ENCODE data around the gene DENND2D.

Gene DENND2D

DNA sequence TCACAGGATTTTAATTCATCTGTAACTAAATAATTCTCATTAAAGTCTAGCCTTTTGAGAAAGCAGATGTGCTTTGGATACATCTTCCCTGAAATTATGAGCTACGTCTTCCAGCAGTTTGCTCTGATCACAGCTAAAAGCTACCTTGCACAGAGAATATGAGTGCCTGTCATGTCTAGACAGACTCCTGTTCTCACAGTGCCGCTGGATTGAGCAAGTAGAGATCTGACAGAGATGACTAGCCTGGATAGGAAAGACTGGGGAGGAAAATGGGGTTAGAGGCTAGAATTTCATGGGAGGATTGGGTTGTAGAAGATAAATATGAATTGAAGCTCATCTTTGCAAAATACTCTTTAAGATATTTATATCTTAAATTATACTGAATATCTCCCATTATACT is 36.3 kb downstream of the DENND2D start:
- no peak for DNase-seq

DNA sequence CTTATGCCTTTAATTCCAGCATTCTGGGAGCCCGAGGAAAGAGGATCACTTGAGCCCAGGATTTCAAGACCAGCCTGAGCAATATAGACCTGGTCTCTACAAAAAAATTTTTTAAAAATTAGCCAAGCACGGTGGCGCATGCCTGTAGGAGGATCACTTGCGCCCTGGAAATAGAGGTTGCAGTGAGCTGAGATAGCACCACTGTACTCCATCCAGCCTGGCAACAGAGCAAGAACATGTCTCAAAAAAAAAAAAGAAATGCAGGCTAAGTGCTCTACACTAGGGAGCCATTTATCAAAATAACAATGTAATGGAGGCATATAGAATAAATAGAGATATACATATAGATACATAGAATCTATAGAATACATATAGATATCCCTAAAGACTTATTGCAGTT is 37.1 kb downstream of the DENND2D start:
- DNase-seq: no peak

DNA sequence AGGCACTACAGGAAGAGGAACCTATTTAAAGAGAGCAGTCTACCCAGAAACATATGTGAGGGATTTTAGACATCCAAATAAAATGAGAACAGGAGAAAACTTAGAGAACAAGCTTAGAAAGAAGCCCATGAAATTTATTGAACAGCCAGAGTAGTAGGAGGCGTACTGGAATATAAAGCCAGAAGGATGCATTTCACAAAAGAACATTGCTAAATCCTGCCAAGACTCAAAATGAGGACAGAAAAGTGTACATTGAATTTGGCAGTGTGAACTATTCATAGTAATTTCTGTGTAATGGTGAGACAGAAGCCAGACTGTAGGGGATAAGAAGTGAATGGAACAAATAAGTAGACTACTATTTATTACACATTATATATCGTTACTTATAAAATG is 38.0 kb downstream of the DENND2D start:
- no peak for DNase-seq

DNA sequence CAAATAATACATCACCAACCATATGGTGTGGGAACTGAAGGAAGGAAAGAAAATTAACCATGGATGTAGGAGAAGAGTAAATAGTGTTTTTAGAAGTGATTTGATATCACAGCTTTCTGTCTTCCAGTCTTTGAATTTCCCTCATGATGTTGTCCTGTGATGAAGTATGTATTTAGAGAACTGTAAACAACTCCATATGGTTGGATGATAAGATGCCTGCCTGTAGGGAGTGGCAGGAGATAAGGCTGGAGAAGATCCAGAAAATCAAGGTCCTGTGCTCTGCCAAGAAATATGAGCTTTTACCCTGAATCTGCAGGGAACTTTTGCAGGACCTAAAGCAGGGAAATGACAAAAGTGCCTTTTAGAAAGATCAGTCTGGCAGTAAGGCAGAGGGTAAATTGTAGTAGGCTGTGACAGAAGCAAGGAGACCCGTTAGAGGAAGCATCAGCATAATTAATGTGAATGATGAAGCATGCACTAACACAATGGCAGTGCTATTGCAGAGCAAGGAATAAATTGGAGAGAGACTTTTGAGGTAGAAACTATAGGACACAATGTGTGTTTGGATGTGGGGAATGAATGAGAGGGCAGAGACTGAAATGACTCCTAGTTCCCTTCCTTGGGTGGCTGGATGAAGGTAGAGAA is 38.5 kb downstream of the DENND2D start:
- no peak for DNase-seq

DNA sequence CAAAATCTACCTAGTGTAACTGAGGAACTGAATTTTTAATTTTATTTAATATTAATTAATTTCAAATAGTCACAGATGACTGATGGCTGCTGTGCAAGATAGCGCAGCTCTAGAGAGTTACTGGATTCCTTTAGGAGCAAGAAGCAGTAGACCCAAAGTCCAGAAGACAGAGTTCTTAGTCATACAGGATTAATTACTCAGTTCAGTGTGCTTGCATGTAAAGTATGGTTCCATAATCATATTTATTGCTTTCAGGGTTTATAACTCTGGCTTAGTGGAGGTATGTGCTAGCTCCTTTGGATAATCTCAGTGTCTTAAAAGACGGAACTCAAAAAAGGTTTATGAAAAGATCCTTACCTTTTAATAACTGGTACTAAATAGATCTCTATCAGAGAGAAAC is 43.0 kb downstream of the DENND2D start:
- DNase-seq: no peak

DNA sequence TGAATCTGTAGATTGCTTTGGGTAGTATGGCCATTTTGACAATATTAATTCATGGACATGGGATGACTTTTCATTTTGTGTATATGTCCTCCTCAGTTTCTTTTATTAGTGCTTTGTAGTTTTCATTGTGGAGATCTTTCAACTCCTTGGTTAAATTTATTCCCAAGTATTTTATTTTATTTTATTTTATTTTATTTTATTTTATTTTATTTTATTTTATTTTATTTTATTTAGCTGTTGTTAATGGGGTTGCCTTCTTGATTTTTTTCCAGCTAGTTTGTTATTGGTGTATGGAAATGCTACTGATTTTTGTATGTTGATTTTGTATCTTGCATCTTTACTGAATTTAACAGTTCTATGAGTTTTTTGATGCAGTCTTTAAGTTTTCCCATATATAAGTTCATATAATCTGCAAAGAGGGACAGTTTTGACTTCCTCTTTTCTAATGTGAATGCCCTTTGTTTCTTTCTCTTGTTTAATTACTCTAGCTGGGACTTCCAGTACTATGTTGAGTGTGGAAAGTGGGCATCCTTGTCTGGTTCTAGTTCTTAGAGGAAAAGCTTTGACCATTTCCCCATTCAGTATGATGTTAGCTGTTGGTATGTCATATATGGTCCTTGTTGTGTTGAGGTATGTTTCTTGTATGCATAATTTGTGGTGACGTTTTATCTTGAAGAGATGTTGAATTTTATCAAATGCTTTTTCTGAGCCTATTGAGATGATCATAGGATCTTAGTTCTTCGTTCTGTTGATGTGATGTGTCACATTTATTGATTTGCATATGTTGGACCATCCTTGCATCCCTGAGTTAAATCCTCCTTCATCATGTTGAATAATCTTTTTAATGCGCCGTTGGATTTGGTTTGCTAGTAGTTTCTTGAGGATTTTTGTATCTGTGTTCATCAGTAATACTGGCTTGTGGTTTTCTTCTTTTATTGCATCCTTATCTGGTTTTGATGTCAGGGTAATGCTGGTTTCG is 46.1 kb downstream of the DENND2D start:
- no peak for DNase-seq

DNA sequence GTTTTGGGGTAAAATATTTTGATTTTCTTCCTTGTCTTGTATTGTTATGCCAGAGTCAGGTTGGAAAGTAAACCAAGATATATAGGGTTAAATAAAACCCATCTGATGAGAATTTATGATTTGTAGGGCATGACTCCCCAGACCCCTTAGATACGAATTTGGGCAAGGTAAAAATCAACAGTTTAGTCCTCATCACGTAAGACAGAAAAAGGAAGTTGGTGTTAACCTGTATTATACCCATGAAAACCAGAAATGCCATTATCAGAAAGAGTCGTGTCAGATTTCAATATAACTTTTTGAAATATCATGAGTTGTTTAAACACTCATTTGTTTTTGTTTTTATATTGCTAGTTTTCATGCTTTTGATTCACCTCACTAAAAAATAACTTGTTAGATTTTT is 48.6 kb downstream of the DENND2D start:
- DNase-seq: no peak

DNA sequence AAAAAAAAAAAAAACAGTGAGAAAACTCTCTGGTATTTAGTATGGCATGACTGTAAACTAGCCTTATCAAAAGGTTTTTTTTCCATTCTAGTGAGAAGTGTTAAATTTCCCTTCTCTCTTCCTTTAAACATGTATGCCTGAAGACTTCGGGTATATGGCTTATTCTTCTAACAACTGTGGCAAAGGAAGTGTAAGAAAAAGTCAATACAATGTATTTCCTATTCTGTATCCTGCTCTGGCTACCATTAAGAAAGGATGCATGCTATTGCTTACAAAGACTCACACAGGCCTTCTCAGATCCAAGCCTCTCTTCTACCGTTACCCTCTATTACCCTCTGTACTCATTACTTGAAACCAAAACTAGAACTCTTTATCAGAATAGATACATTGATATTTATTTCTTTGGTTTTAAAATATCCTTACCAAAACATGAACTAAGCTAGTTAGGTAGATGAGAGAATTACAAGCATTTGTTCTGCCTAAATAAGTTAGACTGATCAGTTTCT is 52.0 kb downstream of the DENND2D start:
- DNase-seq: no peak

DNA sequence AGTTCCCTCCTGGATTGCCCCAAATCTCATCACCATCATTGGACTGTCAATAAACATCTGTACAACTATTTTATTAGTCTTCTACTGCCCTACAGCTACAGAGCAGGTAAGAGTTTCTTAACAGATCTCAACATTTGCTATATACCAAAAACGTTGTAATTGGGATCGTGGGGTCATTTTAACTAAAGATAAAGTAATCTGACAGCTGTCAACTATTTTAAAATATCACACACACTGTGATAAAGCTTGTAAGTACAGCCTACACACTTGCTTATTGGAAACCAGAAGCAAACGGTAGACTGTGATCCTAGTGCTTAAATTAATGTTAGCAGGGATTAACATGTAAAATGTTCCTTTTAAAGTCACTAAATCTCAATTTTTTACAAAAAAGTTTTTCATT is 52.5 kb downstream of the DENND2D start:
- DNase-seq: no peak

DNA sequence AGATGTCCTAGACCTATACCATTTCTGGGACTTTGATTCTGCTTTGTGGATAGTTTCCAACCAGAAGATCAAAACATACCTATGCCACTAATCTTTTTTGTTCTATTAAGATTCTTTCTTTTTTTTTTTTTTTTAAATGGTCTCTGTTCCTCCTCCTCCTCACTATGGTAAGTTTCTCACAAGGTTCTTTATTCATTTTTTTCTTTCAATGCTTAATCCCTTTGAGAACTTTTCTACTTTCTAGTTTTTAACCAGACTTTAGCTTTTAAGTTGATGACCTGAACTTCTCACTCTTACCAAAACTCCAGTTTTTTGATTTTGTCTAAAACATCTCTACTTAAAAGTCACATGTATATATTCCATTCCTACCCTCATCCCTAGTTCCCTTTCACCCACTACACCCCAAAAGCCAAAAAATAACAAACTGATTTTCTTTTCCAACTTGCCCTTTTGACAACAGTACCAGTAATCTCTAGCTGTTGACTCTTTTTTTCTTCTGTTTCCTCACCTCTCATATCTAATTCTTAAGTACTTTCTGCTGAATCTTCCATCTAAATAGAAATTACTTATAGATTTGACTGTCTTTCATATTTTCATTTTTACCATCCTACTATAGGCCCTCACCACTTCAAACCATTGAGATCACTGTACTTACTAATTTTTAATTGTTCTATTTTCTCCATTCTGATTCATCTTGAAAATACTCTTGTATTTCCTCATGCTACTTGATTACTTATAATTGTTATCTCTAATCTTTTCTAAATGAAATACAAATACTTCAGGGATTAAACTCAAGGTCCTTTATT is 54.3 kb downstream of the DENND2D start:
- no peak for DNase-seq

DNA sequence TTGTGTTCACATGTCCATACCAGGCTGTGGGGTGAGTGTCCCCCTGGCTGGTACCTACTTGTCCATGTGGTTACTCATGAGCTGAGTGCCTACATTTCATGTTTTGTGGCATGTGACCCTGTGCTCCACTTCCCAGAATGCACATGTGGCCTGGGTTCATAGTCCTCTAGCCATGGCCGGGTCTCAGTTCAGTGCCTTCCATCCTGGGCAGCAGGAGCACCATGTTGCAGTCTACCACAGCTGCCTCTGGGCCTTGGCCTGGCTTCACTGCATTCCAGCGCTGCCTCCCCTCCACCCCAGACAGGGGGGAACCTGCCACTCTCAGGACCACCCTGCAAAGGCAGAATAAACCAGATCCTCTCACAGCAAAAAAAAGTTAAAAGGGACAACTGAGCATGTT is 54.9 kb downstream of the DENND2D start:
- DNase-seq: no peak

DNA sequence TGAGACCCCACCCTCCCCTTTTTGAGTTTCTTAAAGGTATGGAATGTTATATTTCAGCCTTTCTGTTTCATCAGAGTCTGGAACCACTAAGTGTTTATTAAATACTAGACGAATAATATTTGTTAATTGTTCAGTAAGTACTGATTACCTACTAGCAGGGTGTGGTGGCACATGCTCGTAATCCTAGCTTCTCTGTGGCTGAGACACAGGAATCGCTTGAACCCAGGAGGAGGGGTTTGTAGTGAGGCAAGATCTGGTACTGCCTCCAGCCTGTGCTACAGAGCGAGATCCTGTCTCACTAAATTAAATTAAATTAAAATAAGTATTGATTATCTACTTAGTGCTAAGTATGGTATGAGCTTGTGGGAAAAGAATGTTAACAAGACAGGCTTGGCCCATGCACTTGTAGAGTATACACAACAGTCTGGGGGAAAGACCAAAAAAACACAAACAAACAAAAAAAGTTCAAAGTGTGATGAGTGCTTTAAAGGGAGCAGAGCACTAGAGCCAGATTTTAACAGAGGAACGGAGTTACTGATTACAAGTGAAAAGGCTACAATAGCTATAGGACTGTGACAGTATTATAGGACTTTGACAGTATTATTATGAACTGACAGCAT is 58.0 kb downstream of the DENND2D start:
- no peak for DNase-seq

DNA sequence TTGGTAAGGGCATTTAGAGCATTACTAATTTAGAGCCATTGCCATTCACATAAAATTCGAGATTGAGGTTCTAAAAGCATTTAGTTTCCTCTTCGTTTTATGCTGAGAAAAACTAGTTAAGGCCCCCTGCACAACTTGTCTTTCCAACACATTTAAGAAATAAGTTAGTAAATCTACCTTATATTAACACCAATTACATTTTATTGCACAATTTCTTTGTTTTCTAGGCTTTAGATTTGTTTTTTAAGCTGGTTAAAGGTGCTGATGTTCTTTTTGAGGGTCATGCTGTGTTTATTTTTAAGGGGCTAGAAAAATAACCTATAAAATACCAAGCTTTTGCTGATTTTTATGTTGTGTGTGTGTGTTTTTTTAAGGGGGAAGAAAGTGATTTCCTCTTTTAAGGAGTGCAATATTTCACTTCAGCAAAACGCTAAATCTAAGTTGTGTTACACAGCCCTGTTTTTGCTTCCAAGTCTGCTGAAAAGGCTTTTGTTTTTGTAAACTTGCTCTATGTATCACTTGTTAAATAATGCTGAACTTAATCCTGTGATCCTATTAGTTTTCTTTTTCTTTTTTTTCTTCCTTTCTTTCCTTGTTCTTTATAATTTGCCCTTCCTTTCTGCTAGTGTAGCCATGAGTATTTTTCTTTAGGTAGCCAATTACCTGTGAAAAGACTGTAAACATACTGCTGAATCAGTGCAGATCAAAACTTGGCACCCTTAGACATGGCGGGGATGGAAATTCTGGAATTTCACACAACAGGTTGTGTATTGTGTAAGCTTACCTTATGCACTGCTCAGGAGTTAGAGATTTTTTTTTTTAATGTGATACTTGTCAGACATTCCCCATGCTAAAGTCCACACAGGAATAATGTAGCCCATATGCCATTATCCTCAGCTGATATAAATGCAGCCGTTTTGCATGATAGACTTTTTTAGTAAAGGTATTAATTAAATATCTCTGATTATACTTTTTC is 58.9 kb downstream of the DENND2D start:
- DNase-seq: no peak

DNA sequence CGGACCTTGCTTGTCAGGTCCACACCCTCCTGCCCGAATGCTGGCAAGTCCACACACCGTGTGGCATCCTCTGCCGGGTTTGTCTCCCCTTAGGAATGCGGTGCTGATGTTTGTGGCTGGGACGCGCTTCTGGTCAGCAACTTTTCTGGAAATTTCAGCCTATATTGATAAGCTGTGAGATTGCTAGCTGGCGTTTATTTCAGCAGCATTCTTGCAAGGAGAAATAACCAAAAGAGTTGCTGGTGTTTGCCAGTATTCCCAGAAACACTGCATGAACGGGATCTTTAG is 59.8 kb downstream of the DENND2D start:
- no peak for DNase-seq

DNA sequence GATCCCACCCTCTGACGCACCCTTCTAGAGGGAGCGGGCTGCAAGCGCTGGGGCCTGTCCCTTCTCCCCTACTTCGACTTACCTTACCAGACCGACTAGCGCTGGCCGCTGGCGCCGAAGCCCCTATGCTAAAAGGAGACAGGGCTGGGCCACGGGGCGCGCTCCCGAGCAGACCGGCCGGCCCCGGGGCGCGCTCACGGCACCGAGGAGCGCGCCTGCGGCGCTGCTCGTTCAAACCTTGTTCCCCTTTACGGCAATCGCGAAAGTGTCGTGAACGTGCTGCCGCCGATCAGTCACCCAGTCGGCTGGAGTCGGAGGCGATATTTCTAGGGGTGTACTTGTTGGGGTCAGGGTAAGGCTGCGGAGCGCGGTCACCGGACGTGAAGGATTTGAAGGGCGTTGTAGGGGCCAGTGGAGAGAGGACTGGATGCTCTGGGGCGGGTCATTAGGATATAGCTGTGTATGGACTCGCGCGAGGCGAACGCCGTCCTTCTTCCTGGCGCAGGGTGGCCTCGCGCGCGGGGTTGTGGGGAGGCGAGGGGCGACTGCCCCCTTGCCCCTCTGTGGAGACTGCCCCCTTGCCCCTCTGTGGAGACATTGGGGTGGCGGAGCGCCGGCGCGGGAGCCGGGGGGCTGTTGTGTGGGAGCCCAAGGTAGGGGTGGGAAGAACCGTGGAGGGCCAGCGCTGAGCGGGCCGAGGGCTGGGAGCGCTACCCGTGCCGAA is 60.3 kb downstream of the DENND2D start, which contains the start of the genes CEPT1 and DRAM2:
TSS of gene CEPT1 (plus strand) at position 268 of the 724 bp plus-strand sequence. CDS start 7,492 bp downstream, outside the sequence.
TSS of gene DRAM2 (minus strand) at position 138 of the 724 bp plus-strand sequence. CDS start 8,539 bp downstream, outside the sequence.
- DNase-seq: no peak

DNA sequence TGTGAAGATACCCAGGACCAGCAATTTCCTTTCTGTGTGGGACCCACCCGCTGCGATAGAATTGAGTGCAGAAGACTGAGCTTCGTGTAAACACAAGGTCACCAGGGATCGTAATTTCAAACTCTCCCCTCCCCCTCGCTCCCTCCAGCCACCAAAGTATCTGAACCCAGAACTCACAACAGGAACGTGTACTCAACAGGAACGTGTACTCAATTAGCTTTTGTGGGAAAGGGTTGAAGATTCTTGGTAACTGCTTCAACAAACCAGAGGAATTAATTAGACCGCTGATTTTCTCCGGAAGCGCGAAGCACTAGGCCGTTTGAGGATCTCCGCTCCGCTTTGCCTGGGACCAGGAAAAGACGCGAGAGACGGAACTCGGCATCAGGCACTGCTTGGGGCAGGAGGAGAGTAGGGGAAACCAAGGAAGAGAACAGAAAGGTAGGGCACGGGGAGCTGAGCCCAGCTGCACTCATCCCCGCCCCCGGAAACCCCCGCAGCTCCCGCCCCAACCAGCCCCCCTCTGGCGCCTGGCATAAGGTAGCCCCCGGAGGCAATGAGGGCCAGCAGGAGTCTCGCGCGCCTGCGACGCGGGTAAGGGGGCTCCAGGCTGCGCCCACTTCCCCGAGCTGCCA is 61.0 kb downstream of the DENND2D start:
- DNase-seq: no peak
